ENCODE data around the gene PPP2R5C.
"Not testable (repeated sequence)": the region's sequence is repeated elsewhere in the genome, so short reads cannot be mapped to it uniquely, and the experiment has no call there.

The PPP2R5C gene

GRCh38 chr14:101723061-101723595 lies 38.4 kb upstream of the PPP2R5C start:
- no peak for TF ChIP-seq CTCF (conservative IDR thresholded peaks at IDR 0.05)
- no peak overlapping the region for H3K27ac ChIP-seq

GRCh38 chr14:101725652-101726051 lies 35.9 kb upstream of the PPP2R5C start:
- not testable (repeated sequence) for H3K27ac ChIP-seq

- no peak for TF ChIP-seq CTCF (conservative IDR thresholded peaks at IDR 0.05)
Measured at GRCh38 chr14:101726295-101726953, 35.1 kb upstream of the PPP2R5C start.

GRCh38 chr14:101726954-101727302 lies 34.6 kb upstream of the PPP2R5C start:
- no peak for TF ChIP-seq CTCF (conservative IDR thresholded peaks at IDR 0.05)
- no peak overlapping the region for H3K27ac ChIP-seq

More at GRCh38 chr14:101726295-101726953, 35.1 kb upstream of the PPP2R5C start:
- H3K27ac ChIP-seq, result no peak overlapping the region

GRCh38 chr14:101727611-101728366 lies 33.7 kb upstream of the PPP2R5C start:
- no peak for TF ChIP-seq CTCF (conservative IDR thresholded peaks at IDR 0.05)
- no peak overlapping the region for H3K27ac ChIP-seq

GRCh38 chr14:101728367-101728742 lies 33.2 kb upstream of the PPP2R5C start:
- TF ChIP-seq CTCF (conservative IDR thresholded peaks at IDR 0.05), result no peak
- no peak overlapping the region for H3K27ac ChIP-seq

- TF ChIP-seq CTCF (conservative IDR thresholded peaks at IDR 0.05), result no peak
- no peak overlapping the region for H3K27ac ChIP-seq
Measured at GRCh38 chr14:101729382-101729781, 32.1 kb upstream of the PPP2R5C start.

- not testable (repeated sequence) for H3K27ac ChIP-seq
Measured at GRCh38 chr14:101730157-101730556, 31.4 kb upstream of the PPP2R5C start.
